ENCODE data around the gene CTNNA3.

Gene CTNNA3

GRCh38 chr10:67077376-67077775 lies 618.6 kb downstream of the CTNNA3 start:
- no peak overlapping the region for H3K4me2 ChIP-seq (ENCODE audit: low read depth, low read length, poor library complexity, severe bottlenecking)
- H4K20me1 ChIP-seq (ENCODE audit: insufficient read depth, low read length, poor library complexity, severe bottlenecking), result no peaks in the 10 kb centered on the region
- H3K4me1 ChIP-seq (ENCODE audit: insufficient read depth, low read length, poor library complexity, severe bottlenecking), result no peaks in the 10 kb centered on the region
- H3K36me3 ChIP-seq (ENCODE audit: insufficient read depth, low read length), result no peaks in the 10 kb centered on the region
- no peak overlapping the region for H2AFZ ChIP-seq (ENCODE audit: low read length)
- H3K9me2 ChIP-seq (replicated peaks; ENCODE audit: low read depth, low read length), result no peaks in the 10 kb centered on the region
- H3K79me2 ChIP-seq (ENCODE audit: insufficient read depth, low read length), result no peaks in the 10 kb centered on the region
- H3K9me3 ChIP-seq (ENCODE audit: insufficient read depth, low read depth, low read length), result 0 out of 2 replicates have a peak, but pooled peaks cover 2% of the 10 kb centered on the region
- no peaks in the 10 kb centered on the region for H3F3A ChIP-seq (ENCODE audit: low read depth)
- H3K9ac ChIP-seq (ENCODE audit: low read depth, low read length, poor library complexity, severe bottlenecking), result no peak overlapping the region
- no peaks in the 10 kb centered on the region for H3K27me3 ChIP-seq (ENCODE audit: insufficient read depth, low read length, poor library complexity, severe bottlenecking)
- H3K4me3 ChIP-seq (ENCODE audit: low read length, poor library complexity, severe bottlenecking), result no peak overlapping the region
- no peak for TF ChIP-seq CTCF (conservative IDR thresholded peaks at IDR 0.05; ENCODE audit: low read length)
- TF ChIP-seq EZH2phosphoT487 (IDR thresholded peaks at IDR 0.05; ENCODE audit: borderline replicate concordance), result no peak

GRCh38 chr10:67076144-67076543 lies 619.9 kb downstream of the CTNNA3 start:
- Histone ChIP-seq H3K9ac (ENCODE audit: low read depth, low read length, poor library complexity, severe bottlenecking) (no peak overlapping the region), H3K27me3 (ENCODE audit: insufficient read depth, low read length, poor library complexity, severe bottlenecking) (no peaks in the 10 kb centered on the region), H3K36me3 (ENCODE audit: insufficient read depth, low read length) (no peaks in the 10 kb centered on the region), H3F3A (ENCODE audit: low read depth) (no peaks in the 10 kb centered on the region), H3K4me2 (ENCODE audit: low read depth, low read length, poor library complexity, severe bottlenecking) (no peak overlapping the region), H3K79me2 (ENCODE audit: insufficient read depth, low read length) (no peaks in the 10 kb centered on the region), H3K4me1 (ENCODE audit: insufficient read depth, low read length, poor library complexity, severe bottlenecking) (no peaks in the 10 kb centered on the region), H3K9me3 (ENCODE audit: insufficient read depth, low read depth, low read length) (0 out of 2 replicates have a peak, but pooled peaks cover 2% of the 10 kb centered on the region), H3K9me2 (replicated peaks; ENCODE audit: low read depth, low read length) (no peaks in the 10 kb centered on the region), H4K20me1 (ENCODE audit: insufficient read depth, low read length, poor library complexity, severe bottlenecking) (no peaks in the 10 kb centered on the region), H2AFZ (ENCODE audit: low read length) (no peak overlapping the region), H3K4me3 (ENCODE audit: low read length, poor library complexity, severe bottlenecking) (no peak overlapping the region)
- no peak for TF ChIP-seq CTCF (conservative IDR thresholded peaks at IDR 0.05; ENCODE audit: low read length)
- no peak for TF ChIP-seq EZH2phosphoT487 (IDR thresholded peaks at IDR 0.05; ENCODE audit: borderline replicate concordance)

- Histone ChIP-seq H3K9ac (ENCODE audit: low read depth, low read length, poor library complexity, severe bottlenecking) (no peak overlapping the region), H3K9me3 (ENCODE audit: insufficient read depth, low read depth, low read length) (0 out of 2 replicates have a peak, but pooled peaks cover 2% of the 10 kb centered on the region), H3K27me3 (ENCODE audit: insufficient read depth, low read length, poor library complexity, severe bottlenecking) (no peaks in the 10 kb centered on the region), H3K4me1 (ENCODE audit: insufficient read depth, low read length, poor library complexity, severe bottlenecking) (no peaks in the 10 kb centered on the region), H4K20me1 (ENCODE audit: insufficient read depth, low read length, poor library complexity, severe bottlenecking) (no peaks in the 10 kb centered on the region), H3K4me2 (ENCODE audit: low read depth, low read length, poor library complexity, severe bottlenecking) (no peak overlapping the region), H3K9me2 (replicated peaks; ENCODE audit: low read depth, low read length) (no peaks in the 10 kb centered on the region), H3F3A (ENCODE audit: low read depth) (no peaks in the 10 kb centered on the region), H3K36me3 (ENCODE audit: insufficient read depth, low read length) (no peaks in the 10 kb centered on the region), H2AFZ (ENCODE audit: low read length) (no peak overlapping the region), H3K4me3 (ENCODE audit: low read length, poor library complexity, severe bottlenecking) (no peak overlapping the region), H3K79me2 (ENCODE audit: insufficient read depth, low read length) (no peaks in the 10 kb centered on the region)
- TF ChIP-seq CTCF (conservative IDR thresholded peaks at IDR 0.05; ENCODE audit: low read length), result no peak
Measured at GRCh38 chr10:67075491-67075971, 620.5 kb downstream of the CTNNA3 start.
